ENCODE measurements around the gene PPDPF. TPM values are rescaled to one million over a fixed set of nuclear protein-coding genes. Genes with fewer than 3 reads are reported as not detected.

Gene PPDPF
- polyA plus RNA-seq, 3 donors: 13.4 to 39.9 (median 26.1) TPM

GRCh38 chr20:63539441-63540370 is 19.1 kb downstream of the PPDPF start:
- Histone ChIP-seq H3K9ac (ENCODE audit: insufficient read depth, low read length, poor library complexity, severe bottlenecking) (no peak overlapping the region), H3K4me1 (ENCODE audit: control insufficient read depth in 1 of 2, insufficient read depth in 2 of 2, low read length in 2 of 2) (peaks cover 23 to 28% of the 10 kb centered on the region in 2 donors), H3K27ac (ENCODE audit: low read depth in 1 of 2, low read length in 2 of 2) (no peak overlapping the region), H3K36me3 (replicated peaks in 1 of 2; ENCODE audit: control insufficient read depth in 1 of 2, insufficient read depth in 2 of 2, low read length in 2 of 2) (no peaks in the 10 kb centered on the region), H4K20me1 (ENCODE audit: insufficient read depth, low read length) (no peaks in the 10 kb centered on the region), H3K79me2 (ENCODE audit: insufficient read depth, low read length) (no peaks in the 10 kb centered on the region), H2AFZ (ENCODE audit: insufficient read depth, low read depth, low read length, poor library complexity, severe bottlenecking) (no peak overlapping the region), H3K4me3 (replicated peaks in 1 of 3; ENCODE audit: low read depth in 2 of 3, low read length in 3 of 3) (no peak overlapping the region), H3K9me3 (replicated peaks in 1 of 2; ENCODE audit: control insufficient read depth in 1 of 2, insufficient read depth in 1 of 2, low read length in 2 of 2) (no peaks in the 10 kb centered on the region), H3K4me2 (replicated peaks; ENCODE audit: extremely low read depth, low read length, poor library complexity, severe bottlenecking) (no peak overlapping the region), H3K27me3 (ENCODE audit: control insufficient read depth in 2 of 2, insufficient read depth in 2 of 2, low read length in 2 of 2) (peaks cover 0 to 21% of the 10 kb centered on the region in 2 donors)
- 94% methylated on average over 24 of the region's 29 CpGs for WGBS (ENCODE audit: insufficient coverage)
- H3K9me3 Mint-ChIP-seq: peaks cover 0 to 1% (median 0%) of the 10 kb centered on the region in 7 donors
- no peak for TF ChIP-seq CTCF (IDR thresholded peaks at IDR 0.05)
- peaks cover 11 to 29% (median 13%) of the 10 kb centered on the region in 3 donors for H3K27me3 Mint-ChIP-seq (ENCODE audit: low read depth in 3 of 3)
- DNase-seq: no peak
- H3K36me3 Mint-ChIP-seq: peaks cover 0 to 2% of the 10 kb centered on the region in 2 donors
- intact Hi-C loops (cut with micrococcal nuclease): loop anchor here (5.0 to 10.0 kb wide), 7 partner anchors 38 to 443 kb away; partner anchors contain the start of genes GMEB2 (in 2 of the 2), ABHD16B (in 1 of the 2), PRPF6 (in 1 of the 2) and TPD52L2 (in 1 of the 2)
- peak overlapping the region in 1 of 2 donors; percentile 26 for H3K4me3 Mint-ChIP-seq
- no peak overlapping the region for H3K27ac Mint-ChIP-seq
- H3K4me1 Mint-ChIP-seq: peaks cover 16% of the 10 kb centered on the region

- H3K9me3 Mint-ChIP-seq: peaks cover 0 to 1% (median 0%) of the 10 kb centered on the region in 7 donors
- peak in 2 of 3 donors; percentile 24 to 36 for DNase-seq
- Histone ChIP-seq H4K20me1 (ENCODE audit: insufficient read depth, low read length) (no peaks in the 10 kb centered on the region), H3K79me2 (ENCODE audit: insufficient read depth, low read length) (no peaks in the 10 kb centered on the region), H3K27ac (ENCODE audit: low read depth in 1 of 2, low read length in 2 of 2) (no peak overlapping the region), H3K9me3 (replicated peaks in 1 of 2; ENCODE audit: control insufficient read depth in 1 of 2, insufficient read depth in 1 of 2, low read length in 2 of 2) (no peaks in the 10 kb centered on the region), H3K4me1 (ENCODE audit: control insufficient read depth in 1 of 2, insufficient read depth in 2 of 2, low read length in 2 of 2) (peaks cover 23 to 28% of the 10 kb centered on the region in 2 donors), H2AFZ (ENCODE audit: insufficient read depth, low read depth, low read length, poor library complexity, severe bottlenecking) (no peak overlapping the region), H3K4me3 (replicated peaks in 1 of 3; ENCODE audit: low read depth in 2 of 3, low read length in 3 of 3) (no peak overlapping the region), H3K9ac (ENCODE audit: insufficient read depth, low read length, poor library complexity, severe bottlenecking) (no peak overlapping the region), H3K36me3 (replicated peaks in 1 of 2; ENCODE audit: control insufficient read depth in 1 of 2, insufficient read depth in 2 of 2, low read length in 2 of 2) (no peaks in the 10 kb centered on the region), H3K27me3 (ENCODE audit: control insufficient read depth in 2 of 2, insufficient read depth in 2 of 2, low read length in 2 of 2) (peaks cover 0 to 29% of the 10 kb centered on the region in 2 donors), H3K4me2 (replicated peaks; ENCODE audit: extremely low read depth, low read length, poor library complexity, severe bottlenecking) (no peak overlapping the region)
- peaks cover 18% of the 10 kb centered on the region for H3K4me1 Mint-ChIP-seq
- H3K27me3 Mint-ChIP-seq (ENCODE audit: low read depth in 3 of 3): peaks cover 11 to 33% (median 13%) of the 10 kb centered on the region in 3 donors
- H3K27ac Mint-ChIP-seq: no peak overlapping the region
- intact Hi-C loops (cut with micrococcal nuclease): no loop called here
- peak overlapping the region in 1 of 2 donors; percentile 48 for H3K4me3 Mint-ChIP-seq
- TF ChIP-seq CTCF (IDR thresholded peaks at IDR 0.05): no peak
- H3K36me3 Mint-ChIP-seq: peaks cover 0 to 2% of the 10 kb centered on the region in 2 donors
- 82% methylated on average over 49 of the region's 49 CpGs for WGBS (ENCODE audit: insufficient coverage)
These were observed 20.0 kb downstream of the PPDPF start for GRCh38 chr20:63540417-63541186.
